GM18873 (cell line): ENCODE results near the gene KRTAP29-1.
"Not testable (repeated sequence)": the region's sequence is repeated elsewhere in the genome, so short reads cannot be mapped to it uniquely, and the experiment has no call there.

Experiments used
- ATAC-seq: cut with Tn5 transposase; IDR thresholded peaks from one replicate; pipeline ENCODE4 v1.9.1; 2021; ENCODE audit warnings: mild to moderate bottlenecking, moderate library complexity, moderate number of reproducible peaks; ENCODE audit not compliant: unreplicated experiment, low FRiP score

Gene KRTAP29-1

DNA sequence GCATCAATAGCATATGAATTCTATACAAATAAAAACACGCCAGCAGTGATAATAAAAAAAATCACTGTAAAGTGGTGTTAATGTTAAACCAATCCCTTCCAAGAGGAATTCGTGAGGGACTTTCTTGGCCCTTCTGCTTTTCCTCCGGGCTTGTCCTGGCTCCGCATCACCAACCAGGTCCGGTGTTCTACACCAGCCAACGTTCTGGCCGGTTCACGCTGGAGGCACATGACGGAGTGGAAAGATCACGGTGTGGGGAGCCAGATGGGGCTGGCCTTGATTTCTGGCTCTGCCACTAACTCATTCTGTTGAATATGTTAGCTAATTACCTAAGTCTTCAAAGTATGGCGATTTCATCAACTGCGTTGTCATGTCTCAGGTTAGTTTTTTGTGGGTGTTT lies 1.4 kb upstream of the KRTAP29-1 start:
- no peak for ATAC-seq

- ATAC-seq, result no peak
Measured at GRCh38 chr17:41302981-41303380, 330 bp upstream of the KRTAP29-1 start.

GRCh38 chr17:41301204-41301790 lies 1.4 kb downstream of the KRTAP29-1 start:
- ATAC-seq, result no peak

GRCh38 chr17:41298458-41299135 lies 4.1 kb downstream of the KRTAP29-1 start:
- no peak for ATAC-seq

DNA sequence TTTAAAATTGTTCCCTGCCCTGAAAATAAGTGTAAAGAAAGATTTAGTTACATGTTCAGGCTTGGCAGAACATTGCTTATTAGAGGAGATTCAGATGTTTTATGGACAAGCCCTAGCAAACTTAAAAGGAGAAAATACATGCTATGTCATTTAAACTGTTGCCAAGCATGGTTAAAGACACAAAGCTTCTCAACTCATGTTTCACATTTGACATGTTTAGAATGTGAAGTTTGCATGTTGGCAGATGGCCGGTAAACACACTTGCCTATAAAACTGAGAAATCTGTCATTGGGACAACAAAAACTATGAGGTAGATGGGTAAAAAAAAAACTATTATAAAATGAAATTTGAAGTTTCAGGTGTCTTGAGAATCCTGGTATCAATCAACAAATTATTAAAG lies 5.8 kb downstream of the KRTAP29-1 start:
- no peak for ATAC-seq

DNA sequence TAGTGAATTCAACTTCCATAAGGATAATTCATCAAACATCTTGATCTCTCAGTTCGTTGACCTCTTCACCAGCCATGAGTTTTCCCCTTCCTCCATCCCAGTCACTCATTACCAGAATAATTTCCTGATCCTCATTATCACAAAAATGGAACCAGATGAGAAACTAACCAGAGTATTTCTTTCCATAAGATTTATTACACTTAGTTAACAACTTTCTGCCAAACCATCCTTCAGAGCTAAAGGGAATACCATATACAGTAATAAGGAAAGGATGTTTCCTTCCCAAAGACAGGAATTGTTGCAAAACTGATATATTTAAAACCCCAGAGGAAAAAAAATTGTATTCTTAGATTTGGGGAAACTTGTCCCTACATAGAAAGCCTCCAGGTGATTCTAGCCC lies 8.6 kb downstream of the KRTAP29-1 start:
- ATAC-seq, result no peak

DNA sequence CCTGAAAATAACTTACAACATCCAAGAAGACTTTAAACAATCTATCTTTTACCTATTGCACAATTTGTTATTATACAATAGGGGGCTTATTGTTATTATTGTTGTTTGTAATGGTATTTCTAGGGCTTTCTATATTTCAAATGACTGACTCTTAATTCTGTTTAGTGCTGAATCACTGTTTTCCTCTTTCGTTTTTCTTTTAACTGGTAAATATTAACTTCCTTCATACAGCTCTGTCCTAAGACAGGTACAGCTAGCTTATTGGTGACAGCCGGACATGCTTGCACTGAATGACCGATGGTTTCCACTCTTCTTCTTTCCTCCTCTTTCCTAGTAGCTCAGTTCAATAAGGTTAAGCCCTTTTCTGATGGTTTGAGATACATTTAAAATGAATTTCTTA lies 15.6 kb downstream of the KRTAP29-1 start:
- no peak for ATAC-seq

DNA sequence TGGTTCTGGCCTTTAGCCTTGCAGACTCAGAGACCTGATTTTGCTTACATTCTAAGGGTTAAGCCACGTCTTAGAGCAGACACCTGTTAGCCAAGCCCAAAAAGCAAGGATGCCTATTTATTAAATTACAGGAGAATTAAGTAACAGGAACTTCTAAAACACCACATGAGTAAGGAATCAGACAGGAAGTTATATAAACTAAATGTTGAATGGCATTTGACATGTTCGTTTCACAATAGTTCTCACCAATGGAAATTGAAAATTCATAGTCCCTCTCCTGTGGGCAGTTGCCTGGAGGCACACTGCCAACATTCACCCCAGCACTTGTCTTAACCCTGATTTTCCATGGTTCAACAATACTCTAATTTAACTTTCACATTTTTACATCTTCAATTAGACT lies 18.1 kb downstream of the KRTAP29-1 start:
- ATAC-seq, result no peak

DNA sequence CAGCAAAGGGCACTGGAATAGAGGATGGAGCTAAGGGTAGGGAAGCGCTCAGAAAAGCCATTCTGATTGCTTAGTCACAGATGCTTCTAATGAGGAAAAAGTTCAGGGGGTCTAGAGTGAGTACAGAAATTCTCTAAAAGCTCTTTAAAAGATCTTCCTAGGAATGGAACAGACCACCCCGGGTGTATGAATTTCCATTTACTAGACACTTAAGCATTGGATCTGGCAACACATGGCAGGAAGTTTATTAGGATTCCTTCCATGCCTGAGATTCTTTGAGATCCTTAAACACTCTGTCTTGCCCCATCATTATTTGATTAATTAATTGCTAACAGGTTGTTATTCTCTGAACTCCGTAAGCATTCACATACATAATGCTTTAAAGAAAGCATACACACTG lies 18.6 kb downstream of the KRTAP29-1 start:
- ATAC-seq, result no peak

- no peak for ATAC-seq
Measured at GRCh38 chr17:41278176-41278955, 24.3 kb downstream of the KRTAP29-1 start.

- ATAC-seq, result not testable (repeated sequence)
Measured at GRCh38 chr17:41275648-41276190, 26.9 kb downstream of the KRTAP29-1 start, which contains the start of gene KRTAP9-7. KRTAP9-7 (plus strand) TSS chr17:41275698; CDS start chr17:41275698, 0 bp downstream.

GRCh38 chr17:41271858-41272257 lies 30.8 kb downstream of the KRTAP29-1 start:
- ATAC-seq, result no peak

DNA sequence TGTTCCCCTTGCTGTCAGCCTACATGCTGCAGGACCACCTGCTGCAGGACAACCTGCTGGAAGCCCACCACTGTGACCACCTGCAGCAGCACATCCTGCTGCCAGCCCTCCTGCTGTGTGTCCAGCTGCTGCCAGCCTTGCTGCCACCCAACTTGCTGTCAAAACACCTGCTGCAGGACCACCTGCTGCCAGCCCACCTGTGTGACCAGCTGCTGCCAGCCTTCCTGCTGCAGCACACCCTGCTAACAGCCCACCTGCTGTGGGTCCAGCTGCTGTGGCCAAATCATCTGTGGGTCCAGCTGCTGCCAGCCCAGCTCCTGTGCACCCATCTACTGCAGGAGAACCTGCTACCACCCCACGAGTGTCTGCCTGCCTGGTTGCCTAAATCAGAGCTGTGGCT lies 31.3 kb downstream of the KRTAP29-1 start:
- not testable (repeated sequence) for ATAC-seq

DNA sequence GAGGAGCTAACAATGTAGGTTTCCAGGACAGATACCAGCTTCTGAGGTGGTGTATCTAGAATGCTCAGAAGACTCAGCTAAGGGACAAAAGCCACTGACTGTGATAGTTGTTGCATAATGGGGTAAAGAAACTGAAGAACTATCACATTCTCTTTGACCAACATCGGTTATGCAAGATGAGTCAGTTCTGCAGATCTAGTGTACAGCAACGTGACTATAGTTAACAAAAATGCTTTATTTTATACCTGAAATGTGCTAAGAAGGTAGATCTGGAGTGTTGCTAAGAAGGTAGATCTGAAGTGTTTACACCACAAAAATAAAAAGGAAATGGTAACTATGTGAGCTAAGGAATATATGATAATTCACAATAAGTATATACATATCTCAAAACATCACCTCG lies 34.9 kb downstream of the KRTAP29-1 start:
- ATAC-seq, result no peak

DNA sequence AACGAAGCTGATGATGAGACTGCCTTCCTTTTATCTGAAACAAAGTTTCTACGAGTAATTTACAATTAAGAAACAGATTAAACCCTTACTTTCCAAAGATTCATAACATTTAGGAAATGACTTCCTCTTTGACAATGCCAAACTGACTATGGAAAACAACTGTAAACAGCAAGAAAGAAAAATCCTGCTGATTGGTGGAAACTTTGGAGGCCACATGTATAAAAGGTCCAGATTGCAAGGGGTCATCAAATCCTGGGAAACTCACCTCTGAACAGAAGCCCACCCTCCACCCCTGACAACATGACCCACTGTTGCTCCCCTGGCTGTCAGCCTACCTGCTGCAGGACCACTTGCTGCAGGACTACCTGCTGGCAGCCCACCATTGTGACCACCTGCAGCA lies 37.6 kb downstream of the KRTAP29-1 start, which contains the start of gene KRTAP9-6:
Gene KRTAP9-6, plus strand, starts transcription at position 301 of the 400 bp plus-strand sequence. Its CDS starts 0 bp downstream, at position 301.
- ATAC-seq, result no peak

DNA sequence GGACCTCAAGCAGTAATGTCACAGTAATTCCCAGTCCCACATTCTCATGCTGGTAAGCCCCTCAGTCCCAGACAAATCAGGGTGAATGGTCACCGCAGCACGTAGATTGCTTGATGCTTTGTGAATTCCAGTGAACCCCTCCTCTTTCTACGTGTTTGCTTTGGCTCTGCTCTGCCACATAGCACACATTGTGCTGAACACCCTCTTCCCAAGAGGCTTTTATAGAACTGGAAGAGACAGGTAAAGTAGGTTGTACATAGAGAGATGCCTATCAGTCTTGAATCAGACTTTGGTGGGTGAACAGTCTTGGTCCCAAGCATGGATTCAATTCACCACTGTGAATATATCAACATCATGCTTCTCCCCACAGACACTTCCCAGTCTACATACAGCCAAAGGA lies 38.1 kb downstream of the KRTAP29-1 start:
- no peak for ATAC-seq

DNA sequence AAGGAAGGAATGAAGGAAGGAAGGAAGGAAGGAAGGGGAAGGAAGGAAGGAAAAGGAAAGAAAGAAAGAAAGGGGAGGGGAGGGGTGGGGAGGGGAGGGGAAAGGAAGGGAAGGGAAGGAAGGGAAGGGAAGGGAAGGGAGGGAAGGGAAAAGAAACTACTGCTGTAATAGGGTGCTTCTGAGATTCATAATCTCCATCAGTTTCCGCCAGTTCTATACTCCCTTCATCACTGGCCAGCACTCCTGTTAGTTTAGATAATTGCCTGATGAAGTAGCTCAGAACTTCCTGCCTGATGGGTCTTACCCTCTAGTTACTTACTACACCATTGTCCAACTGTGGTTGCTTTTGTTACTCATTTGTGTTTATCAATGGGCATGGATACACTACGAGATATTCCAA lies 39.4 kb downstream of the KRTAP29-1 start:
- ATAC-seq, result no peak

DNA sequence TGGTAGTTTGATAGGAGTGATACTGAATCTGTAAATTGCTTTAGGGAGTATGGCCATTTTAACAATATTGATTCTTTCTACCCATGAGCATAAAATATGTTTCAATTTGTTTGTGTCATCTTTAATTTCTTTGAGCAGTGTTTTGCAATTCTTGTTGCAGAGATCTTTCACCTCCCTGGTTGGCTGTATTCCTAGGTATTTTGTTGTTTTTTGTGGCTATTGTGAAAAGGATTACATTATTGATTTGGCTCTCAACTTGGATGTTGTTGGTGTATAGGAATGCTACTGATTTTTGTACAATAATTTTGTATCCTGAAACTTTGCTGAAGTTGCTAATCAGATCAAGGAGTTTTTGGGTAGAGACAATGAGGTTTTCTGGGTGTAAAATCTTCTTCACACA lies 44.2 kb downstream of the KRTAP29-1 start:
- ATAC-seq, result no peak

DNA sequence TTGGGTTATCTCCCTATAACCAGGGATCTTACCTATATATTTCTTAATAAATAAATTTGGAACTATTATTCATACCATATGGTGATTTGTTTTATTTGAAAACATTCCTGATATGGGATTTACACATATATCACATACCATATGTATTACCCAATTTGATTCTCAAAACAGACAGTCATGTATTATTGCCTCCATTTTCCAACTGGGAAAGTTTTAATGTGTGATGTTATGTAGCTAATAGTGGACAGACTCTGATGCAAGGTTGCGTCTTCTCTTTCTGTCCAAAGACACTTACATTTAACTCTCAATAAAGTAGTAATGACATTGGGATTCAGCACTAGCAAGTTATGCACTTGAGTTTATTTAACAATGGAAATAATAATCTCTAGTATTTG lies 46.4 kb downstream of the KRTAP29-1 start:
- no peak for ATAC-seq

DNA sequence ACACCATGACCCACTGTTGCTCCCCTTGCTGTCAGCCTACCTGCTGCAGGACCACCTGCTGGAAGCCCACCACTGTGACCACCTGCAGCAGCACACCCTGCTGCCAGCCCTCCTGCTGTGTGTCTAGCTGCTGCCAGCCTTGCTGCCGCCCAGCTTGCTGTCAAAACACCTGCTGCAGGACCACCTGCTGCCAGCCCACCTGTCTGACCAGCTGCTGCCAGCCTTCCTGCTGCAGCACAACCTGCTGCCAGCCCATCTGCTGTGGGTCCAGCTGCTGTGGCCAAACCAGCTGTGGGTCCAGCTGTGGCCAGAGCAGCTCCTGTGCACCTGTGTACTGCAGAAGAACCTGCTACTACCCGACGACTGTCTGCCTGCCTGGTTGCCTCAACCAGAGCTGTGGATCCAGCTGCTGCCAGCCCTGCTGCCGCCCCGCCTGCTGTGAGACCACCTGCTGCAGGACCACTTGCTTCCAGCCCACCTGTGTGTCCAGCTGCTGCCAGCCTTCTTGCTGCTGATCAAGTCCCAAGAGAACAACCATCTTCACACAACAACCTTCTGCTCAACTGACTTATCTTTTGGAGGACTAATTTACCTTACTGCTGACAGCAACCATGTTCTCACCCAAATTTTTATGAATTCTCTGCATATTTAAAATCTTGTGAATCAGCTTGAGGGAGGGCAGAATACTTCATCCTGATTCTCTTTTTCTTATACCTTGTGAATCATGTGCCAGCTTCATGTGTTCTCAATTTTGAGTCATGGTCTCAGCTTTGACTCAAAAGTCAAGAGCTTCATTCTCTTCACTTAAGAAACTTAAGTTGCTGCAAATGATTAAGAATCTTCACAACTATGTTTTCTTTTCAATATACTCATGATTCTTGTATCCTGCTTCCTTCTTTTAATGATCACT lies 47.0 kb downstream of the KRTAP29-1 start, which contains the start of gene KRTAP9-9:
Gene KRTAP9-9, plus strand, starts transcription at position 4 of the 910 bp plus-strand sequence.
- ATAC-seq, result not testable (repeated sequence)
